A673 (cell line): ENCODE results near the gene CELF5. TPM values are rescaled to one million over a fixed set of nuclear protein-coding genes. Genes with fewer than 3 reads are reported as not detected.
A peak's percentile ranks its signal among the peaks of the same experiment; 100 is the strongest.
"Not testable (repeated sequence)": the region's sequence is repeated elsewhere in the genome, so short reads cannot be mapped to it uniquely, and the experiment has no call there.

Experiments
- BruUV-seq: library from RNA; stranded (reverse); fragments of 400-500 nt; replicated peaks from 2 replicates; lab custom pipeline; 2021; lab: Mats Ljungman, UMichigan
- CTCF ChIA-PET: fragments of 300-600 bp; sonication (Branson Sonifier 250); formaldehyde crosslinking; loops from one replicate; lab custom pipeline; 2022; ENCODE audit warnings: antibody characterized with exemption; lab: Charles Lee
- POLR2A ChIA-PET: fragments of 300-600 bp; sonication (Branson Sonifier 250); formaldehyde crosslinking; loops from one replicate; lab custom pipeline; 2022; ENCODE audit warnings: antibody characterized with exemption; ENCODE audit not compliant: low non-redundant PET; lab: Charles Lee
- DNase-seq: peaks from one replicate; pipeline ENCODE4 v3.0.0-alpha.2; 2015; ENCODE audit warnings: low spot score
- H3K27ac ChIP-seq: fragments of 200-600 bp; sonication (generic); 2 replicates; pipeline ENCODE4 v1.5.1; 2016; ENCODE audit warnings: mixed run types, low read depth, mild to moderate bottlenecking, mixed read lengths, antibody characterized with exemption, low read length; ENCODE audit not compliant: poor library complexity, severe bottlenecking
- H3K27me3 ChIP-seq: fragments of 200-600 bp; sonication (generic); replicated peaks from 2 replicates; pipeline ENCODE4 v1.6.1; 2017; ENCODE audit warnings: mixed run types, low read depth, mild to moderate bottlenecking, mixed read lengths, antibody characterized with exemption, low read length; ENCODE audit not compliant: insufficient read depth, poor library complexity
- H3K36me3 ChIP-seq: fragments of 200-600 bp; sonication (generic); 2 replicates; pipeline ENCODE4 v1.6.1; 2016; ENCODE audit warnings: mixed run types, mild to moderate bottlenecking, mixed read lengths, antibody characterized with exemption, low read length; ENCODE audit not compliant: insufficient read depth, poor library complexity, severe bottlenecking
- H3K4me1 ChIP-seq: fragments of 200-600 bp; sonication (generic); 2 replicates; pipeline ENCODE4 v1.6.1; 2017; ENCODE audit warnings: mixed run types, mild to moderate bottlenecking, mixed read lengths, antibody characterized with exemption, low read length; ENCODE audit not compliant: insufficient read depth, poor library complexity, severe bottlenecking
- H3K4me3 ChIP-seq: fragments of 200-600 bp; sonication (generic); 2 replicates; pipeline ENCODE4 v1.5.1; 2016; ENCODE audit warnings: low read depth, mixed run types, mild to moderate bottlenecking, mixed read lengths, low read length; ENCODE audit not compliant: poor library complexity, severe bottlenecking
- H3K9me3 ChIP-seq: fragments of 200-600 bp; sonication (generic); 2 replicates; pipeline ENCODE4 v1.6.1; 2016; ENCODE audit warnings: mixed run types, low read depth, mild to moderate bottlenecking, mixed read lengths, antibody characterized with exemption, low read length; ENCODE audit not compliant: poor library complexity, severe bottlenecking
- EZH2 ChIP-seq: fragments of 200-600 bp; sonication (generic); IDR thresholded peaks from 2 replicates; pipeline ENCODE4 v1.6.1; 2017; ENCODE audit warnings: borderline replicate concordance, low read depth, mild to moderate bottlenecking, mixed read lengths, antibody characterized with exemption, low read length; ENCODE audit not compliant: poor library complexity, severe bottlenecking
- intact Hi-C: fragments of 100-400 bp; cut with micrococcal nuclease; formaldehyde crosslinking; loops from one replicate; pipeline ENCODE4 v1.10.0; 2022; ENCODE audit not compliant: unreplicated experiment
- total RNA-seq: library from RNA; stranded (reverse); gene quantifications from 2 replicates; pipeline ENCODE4 v1.2.3, GENCODE V29; 2021
- TF ChIP-seq, protein P1 (sequence below): fragments of 300-800, 200-600 bp; sonication (generic); conservative IDR thresholded peaks from 2 replicates; pipeline ENCODE4 v1.5.1; 2017; ENCODE audit warnings: low read depth, mild to moderate bottlenecking, antibody characterized with exemption, low read length, moderate library complexity, mixed read lengths

The CELF5 gene
- total RNA-seq, 1 experiment from 2014 or later, result 3.7 TPM

DNA sequence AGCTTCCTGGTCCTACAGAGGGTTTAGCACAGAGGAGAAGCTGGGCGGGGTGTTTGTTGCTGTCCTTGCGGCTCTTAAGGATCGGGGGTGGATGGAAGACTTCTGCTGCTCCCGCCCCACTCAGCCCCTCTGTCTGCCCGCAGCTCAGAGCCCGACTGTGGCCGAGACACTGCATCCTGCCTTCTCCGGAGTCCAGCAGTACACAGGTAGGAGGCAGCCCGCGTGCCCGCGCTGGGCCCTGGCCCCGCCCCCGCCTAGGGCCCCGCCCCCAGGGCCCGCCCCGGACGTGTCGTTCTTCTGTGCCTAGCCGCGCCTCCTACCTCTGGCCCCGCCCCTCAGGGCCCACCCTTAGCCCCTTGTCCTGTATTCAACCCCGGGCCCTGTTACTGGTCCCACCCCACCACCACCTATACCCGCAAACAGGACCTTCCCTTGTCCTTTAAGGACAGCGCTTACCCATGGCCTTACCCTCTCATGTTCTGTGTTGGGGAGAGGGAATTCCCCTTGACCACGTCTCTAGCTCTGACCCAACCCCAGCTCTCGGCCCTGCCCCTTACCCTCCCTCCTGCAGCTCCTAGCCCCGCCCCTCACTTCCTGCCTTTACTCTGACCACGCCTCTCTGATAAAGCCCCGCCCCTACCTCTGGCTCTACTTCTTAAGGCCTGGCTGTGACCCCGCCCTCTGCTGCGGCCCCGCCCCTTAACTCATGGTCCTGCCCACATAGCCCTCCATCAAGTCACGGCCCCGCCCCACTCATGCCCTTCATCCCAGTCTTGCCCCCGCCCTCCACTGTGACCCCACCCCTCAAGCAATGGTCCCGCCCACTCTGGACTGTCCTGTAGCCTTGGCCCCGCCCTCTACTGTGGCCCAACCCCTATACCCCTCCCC lies 60.5 kb downstream of the CELF5 start:
- Histone ChIP-seq H3K27ac (no peak overlapping the region), H3K4me3 (no peak overlapping the region), H3K9me3 (no peaks in the 10 kb centered on the region), H3K27me3 (no peaks in the 10 kb centered on the region), H3K36me3 (no peaks in the 10 kb centered on the region), H3K4me1 (peaks cover 10% of the 10 kb centered on the region)
- ChIA-PET CTCF (interaction anchor here (0.6 kb wide), 1 partner anchor 197 kb away, joined by 3 read pairs; no protein-coding TSS in a partner anchor), POLR2A (interaction anchor here (0.7 kb wide), 1 partner anchor 20 kb away, joined by 12 read pairs; no protein-coding TSS in a partner anchor)
- peak; percentile 71 for DNase-seq
- intact Hi-C loops, result no loop called here
- BruUV-seq, result no TSS peak
- TF ChIP-seq, protein P1, sequence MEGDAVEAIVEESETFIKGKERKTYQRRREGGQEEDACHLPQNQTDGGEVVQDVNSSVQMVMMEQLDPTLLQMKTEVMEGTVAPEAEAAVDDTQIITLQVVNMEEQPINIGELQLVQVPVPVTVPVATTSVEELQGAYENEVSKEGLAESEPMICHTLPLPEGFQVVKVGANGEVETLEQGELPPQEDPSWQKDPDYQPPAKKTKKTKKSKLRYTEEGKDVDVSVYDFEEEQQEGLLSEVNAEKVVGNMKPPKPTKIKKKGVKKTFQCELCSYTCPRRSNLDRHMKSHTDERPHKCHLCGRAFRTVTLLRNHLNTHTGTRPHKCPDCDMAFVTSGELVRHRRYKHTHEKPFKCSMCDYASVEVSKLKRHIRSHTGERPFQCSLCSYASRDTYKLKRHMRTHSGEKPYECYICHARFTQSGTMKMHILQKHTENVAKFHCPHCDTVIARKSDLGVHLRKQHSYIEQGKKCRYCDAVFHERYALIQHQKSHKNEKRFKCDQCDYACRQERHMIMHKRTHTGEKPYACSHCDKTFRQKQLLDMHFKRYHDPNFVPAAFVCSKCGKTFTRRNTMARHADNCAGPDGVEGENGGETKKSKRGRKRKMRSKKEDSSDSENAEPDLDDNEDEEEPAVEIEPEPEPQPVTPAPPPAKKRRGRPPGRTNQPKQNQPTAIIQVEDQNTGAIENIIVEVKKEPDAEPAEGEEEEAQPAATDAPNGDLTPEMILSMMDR, result no peak
- TF ChIP-seq EZH2, result no peak

DNA sequence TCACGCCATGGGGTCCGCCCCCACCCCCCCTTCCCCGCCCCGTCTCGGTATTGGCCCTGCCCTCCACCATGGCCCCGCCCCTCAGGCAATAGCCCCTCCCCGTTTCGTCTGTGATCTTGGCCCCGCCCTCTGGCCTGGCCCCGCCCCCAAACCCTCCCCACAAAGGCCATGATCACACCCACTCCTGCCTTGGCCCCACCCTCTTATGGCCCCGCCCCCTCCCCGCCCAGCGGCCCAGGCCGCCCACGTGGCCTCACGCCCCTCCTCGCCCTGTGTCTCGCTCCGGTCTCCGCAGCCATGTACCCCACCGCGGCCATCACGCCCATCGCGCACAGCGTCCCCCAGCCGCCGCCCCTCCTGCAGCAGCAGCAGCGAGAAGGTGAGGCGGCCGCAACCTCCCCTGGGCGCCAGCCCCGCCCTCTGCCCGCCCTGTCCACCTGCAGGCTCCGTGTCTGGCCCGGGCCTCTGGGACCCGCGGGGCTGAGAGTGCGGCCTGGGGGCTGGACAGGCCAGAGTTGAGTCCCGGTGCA lies 61.3 kb downstream of the CELF5 start:
- Histone ChIP-seq H3K27ac (no peak overlapping the region), H3K4me1 (peaks cover 10% of the 10 kb centered on the region), H3K27me3 (no peaks in the 10 kb centered on the region), H3K9me3 (no peaks in the 10 kb centered on the region), H3K4me3 (no peak overlapping the region), H3K36me3 (no peaks in the 10 kb centered on the region)
- intact Hi-C loops, result no loop called here
- no peak for TF ChIP-seq EZH2
- TF ChIP-seq, protein P1, result no peak
- ChIA-PET CTCF (no interaction called here), POLR2A (no interaction called here)
- BruUV-seq, result no TSS peak
- no peak for DNase-seq

DNA sequence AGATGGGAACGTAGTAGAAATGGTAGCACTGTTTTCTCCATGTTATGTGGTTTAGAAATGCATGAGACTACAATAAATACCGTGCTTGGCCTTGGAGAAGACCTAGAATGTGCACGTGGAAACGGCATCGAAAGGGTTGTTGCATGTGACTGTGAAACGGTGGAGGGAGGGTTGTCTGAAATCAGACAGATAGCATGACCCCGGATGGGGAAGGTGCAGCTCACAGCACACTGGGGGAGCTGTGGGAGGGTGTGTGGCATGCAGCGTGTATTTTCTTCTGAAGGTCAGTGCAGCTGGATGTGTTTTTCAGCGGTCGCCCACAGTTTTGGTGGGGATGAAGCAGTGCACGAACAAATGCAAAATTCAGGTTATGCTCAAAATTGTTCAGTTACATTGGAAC lies 63.4 kb downstream of the CELF5 start:
- Histone ChIP-seq H3K9me3 (no peaks in the 10 kb centered on the region), H3K36me3 (no peaks in the 10 kb centered on the region), H3K4me1 (peaks cover 10% of the 10 kb centered on the region), H3K4me3 (no peak overlapping the region), H3K27ac (no peak overlapping the region), H3K27me3 (no peaks in the 10 kb centered on the region)
- no peak for DNase-seq
- BruUV-seq, result no TSS peak
- ChIA-PET CTCF (no interaction called here), POLR2A (no interaction called here)
- intact Hi-C loops, result no loop called here
- no peak for TF ChIP-seq EZH2
- TF ChIP-seq, protein P1, result no peak

DNA sequence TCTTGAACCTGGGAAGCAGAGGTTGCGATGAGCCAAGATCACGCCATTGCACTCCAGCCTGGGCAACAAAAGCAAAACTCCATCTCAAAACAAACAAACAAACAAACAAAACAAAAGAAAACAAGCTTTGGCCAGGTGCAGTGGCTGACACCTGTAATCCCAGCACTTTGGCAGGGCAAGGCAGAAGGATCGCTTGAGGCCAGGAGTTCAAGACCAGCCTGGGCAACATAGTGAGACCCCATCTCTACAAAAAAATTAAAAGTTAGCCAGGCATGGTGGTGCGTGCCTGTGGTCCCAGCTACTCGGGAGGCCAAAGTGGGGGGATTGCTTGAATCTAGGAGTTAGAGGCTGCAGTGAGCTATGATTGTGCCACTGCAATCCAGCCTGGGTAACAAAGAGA lies 64.0 kb downstream of the CELF5 start:
- POLR2A ChIA-PET, intact Hi-C loops: not testable (repeated sequence)

More for the DNA sequence above, 64.0 kb downstream of the CELF5 start:
- H3K36me3 ChIP-seq, CTCF ChIA-PET, H3K4me1 ChIP-seq, H3K27me3 ChIP-seq, H3K27ac ChIP-seq, BruUV-seq, H3K4me3 ChIP-seq, H3K9me3 ChIP-seq, DNase-seq: not testable (repeated sequence)
